ENCODE measurements around the gene SLC7A4. TPM values are rescaled to one million over a fixed set of nuclear protein-coding genes. Genes with fewer than 3 reads are reported as not detected.

Gene SLC7A4
- total RNA-seq, 1 donor from 2014 or later: 1.5 TPM

DNA sequence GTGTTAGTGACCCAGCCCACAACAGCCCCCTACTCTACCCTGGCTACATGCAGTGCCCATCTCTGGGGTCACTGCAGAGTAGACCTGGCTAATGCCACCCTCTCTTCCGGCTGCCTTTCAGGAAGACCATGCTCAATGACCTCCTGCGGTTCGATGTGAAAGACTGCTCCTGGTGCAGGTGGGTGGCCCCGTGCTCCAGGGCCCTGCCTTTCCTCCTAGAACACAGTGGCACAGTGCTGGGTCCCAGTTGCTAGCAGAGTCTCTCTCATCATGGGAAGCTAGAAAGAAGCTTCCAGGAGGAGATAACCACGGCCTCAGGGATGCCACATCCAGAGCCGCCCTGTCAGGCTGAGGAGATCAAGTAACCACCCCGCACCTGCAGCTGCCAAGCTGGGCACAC is 46.6 kb downstream of the SLC7A4 start:
- DNase-seq (no peak), ATAC-seq (no peak)
- Histone ChIP-seq H3K9me3 (no peaks in the 10 kb centered on the region), H3K27ac (no peak overlapping the region), H3K36me3 (peaks cover 16% of the 10 kb centered on the region), H3K4me1 (peaks cover 14% of the 10 kb centered on the region), H3K4me3 (no peak overlapping the region), H3K27me3 (no peaks in the 10 kb centered on the region)
- TF ChIP-seq, protein P1, sequence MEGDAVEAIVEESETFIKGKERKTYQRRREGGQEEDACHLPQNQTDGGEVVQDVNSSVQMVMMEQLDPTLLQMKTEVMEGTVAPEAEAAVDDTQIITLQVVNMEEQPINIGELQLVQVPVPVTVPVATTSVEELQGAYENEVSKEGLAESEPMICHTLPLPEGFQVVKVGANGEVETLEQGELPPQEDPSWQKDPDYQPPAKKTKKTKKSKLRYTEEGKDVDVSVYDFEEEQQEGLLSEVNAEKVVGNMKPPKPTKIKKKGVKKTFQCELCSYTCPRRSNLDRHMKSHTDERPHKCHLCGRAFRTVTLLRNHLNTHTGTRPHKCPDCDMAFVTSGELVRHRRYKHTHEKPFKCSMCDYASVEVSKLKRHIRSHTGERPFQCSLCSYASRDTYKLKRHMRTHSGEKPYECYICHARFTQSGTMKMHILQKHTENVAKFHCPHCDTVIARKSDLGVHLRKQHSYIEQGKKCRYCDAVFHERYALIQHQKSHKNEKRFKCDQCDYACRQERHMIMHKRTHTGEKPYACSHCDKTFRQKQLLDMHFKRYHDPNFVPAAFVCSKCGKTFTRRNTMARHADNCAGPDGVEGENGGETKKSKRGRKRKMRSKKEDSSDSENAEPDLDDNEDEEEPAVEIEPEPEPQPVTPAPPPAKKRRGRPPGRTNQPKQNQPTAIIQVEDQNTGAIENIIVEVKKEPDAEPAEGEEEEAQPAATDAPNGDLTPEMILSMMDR (IDR thresholded peaks at IDR 0.05): no peak
- intact Hi-C loops (cut with DNase I): no loop called here

DNA sequence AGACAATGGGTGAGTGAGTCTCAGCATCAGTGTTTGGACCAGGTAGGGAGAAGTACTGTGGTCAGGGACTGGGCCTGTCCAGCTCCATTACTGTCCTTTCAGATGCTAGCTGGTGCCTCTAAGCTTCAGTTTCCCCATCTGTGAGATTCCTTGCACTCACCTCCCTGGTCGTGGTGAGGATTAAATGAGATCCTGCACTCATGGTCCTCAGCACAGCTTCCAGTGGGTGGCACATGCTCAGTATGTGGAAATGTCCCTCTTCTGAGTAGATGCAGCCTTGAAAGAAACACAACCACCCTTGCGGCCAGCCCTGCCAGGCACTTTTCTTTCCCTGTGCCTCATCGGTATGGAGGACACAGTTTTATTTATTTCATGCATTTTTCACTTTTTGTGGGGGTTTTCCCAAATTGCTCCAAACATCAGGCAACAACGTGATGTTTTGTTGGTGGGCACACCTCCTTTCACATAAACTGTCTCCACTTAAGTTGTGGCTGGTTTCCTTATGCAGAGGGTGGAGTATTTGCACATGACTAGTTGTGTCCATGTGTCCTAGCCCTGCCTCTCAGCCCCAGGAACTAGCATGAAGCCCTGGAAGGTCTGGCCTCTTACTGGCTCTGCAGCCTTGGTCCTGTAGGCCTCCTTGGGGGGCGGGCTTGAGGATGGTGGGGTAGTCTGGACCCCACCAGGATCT is 49.1 kb downstream of the SLC7A4 start:
- TF ChIP-seq, protein P1 (IDR thresholded peaks at IDR 0.05): no peak
- intact Hi-C loops (cut with DNase I): no loop called here

DNA sequence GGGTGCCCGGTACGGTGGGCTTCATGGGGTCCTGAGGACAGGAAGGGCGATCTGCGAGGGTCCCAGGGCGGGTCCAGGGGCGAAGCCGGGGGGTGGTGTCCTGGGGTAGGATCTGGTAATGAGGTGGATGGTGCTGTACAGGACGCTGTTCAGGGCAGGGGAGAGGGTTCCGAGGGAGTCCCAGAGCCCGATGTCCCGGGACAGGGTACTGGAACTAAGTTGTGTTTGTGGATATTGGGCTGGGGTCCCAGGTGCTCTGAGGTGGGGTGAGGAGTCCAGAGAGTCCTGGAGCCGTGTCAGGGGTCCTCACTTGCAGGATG is 49.8 kb downstream of the SLC7A4 start:
- peak; percentile 1 for ATAC-seq
- H3K27me3 ChIP-seq: no peaks in the 10 kb centered on the region
- no peaks in the 10 kb centered on the region for H3K9me3 ChIP-seq
- H3K4me1 ChIP-seq: peaks cover 22% of the 10 kb centered on the region
- TF ChIP-seq, protein P1 (IDR thresholded peaks at IDR 0.05): no peak
- intact Hi-C loops (cut with DNase I): no loop called here
- no peak for DNase-seq
- H3K36me3 ChIP-seq: peaks cover 7% of the 10 kb centered on the region
- H3K27ac ChIP-seq: peak overlapping the region; percentile 91
- peak overlapping the region; percentile 86 for H3K4me3 ChIP-seq

More for the DNA sequence above, 49.1 kb downstream of the SLC7A4 start:
- DNase-seq: no peak
- no peaks in the 10 kb centered on the region for H3K27me3 ChIP-seq
- no peaks in the 10 kb centered on the region for H3K9me3 ChIP-seq
- ATAC-seq: no peak
- H3K4me1 ChIP-seq: peaks cover 22% of the 10 kb centered on the region
- peak overlapping the region; percentile 86 for H3K4me3 ChIP-seq
- H3K36me3 ChIP-seq: peaks cover 14% of the 10 kb centered on the region
- peak overlapping the region; percentile 91 for H3K27ac ChIP-seq

DNA sequence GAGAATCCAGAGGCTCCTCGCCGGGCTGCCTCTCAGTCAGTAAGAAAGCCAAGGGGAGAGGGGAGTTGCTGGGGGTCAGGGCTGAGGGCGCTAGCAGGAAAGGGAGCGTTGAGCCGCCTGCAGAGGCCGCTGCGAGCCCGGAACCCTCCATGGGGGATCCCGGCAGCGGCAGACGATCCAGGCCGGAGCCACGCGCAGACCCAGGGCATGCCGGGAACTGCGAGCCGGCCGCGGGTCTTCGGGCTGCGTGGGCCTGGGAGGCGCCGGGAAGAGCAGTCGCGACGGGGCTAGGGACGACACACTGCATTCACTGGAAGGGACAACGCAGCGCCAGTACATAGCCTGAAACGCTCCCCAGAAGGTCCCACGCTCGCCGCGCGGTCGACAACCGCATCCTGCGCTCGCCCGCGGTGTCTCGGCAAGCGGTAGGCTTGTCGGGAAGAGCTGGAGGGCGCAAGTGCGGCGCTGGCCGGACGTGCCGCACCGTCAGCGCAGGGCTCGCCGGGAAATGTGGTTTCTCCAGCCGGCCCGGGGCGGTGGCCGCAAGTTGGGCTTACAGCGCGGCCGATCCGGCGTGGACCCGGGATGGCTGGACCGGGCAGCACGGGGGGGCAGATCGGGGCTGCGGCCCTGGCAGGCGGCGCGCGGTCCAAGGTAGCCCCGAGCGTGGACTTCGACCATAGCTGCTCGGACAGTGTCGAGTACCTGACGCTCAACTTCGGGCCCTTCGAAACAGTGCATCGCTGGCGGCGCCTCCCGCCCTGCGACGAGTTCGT is 50.4 kb downstream of the SLC7A4 start, which contains the start of gene LZTR1:
TSS of gene LZTR1 (plus strand) at position 511 of the 776 bp plus-strand sequence. CDS start at position 586, 75 bp downstream.
- H3K27me3 ChIP-seq: no peaks in the 10 kb centered on the region
- H3K4me3 ChIP-seq: peak within 1 kb of the TSS; percentile 86
- H3K4me1 ChIP-seq: peaks cover 22% of the 10 kb centered on the region
- TF ChIP-seq, protein P1 (IDR thresholded peaks at IDR 0.05): peak; percentile 59
- peak; percentile 93 for DNase-seq
- intact Hi-C loops (cut with DNase I): no loop called here
- peak within 1 kb of the TSS; percentile 91 for H3K27ac ChIP-seq
- H3K9me3 ChIP-seq: no peaks in the 10 kb centered on the region
- H3K36me3 ChIP-seq: peaks cover 6% of the 10 kb centered on the region
- ATAC-seq: peak; percentile 92

DNA sequence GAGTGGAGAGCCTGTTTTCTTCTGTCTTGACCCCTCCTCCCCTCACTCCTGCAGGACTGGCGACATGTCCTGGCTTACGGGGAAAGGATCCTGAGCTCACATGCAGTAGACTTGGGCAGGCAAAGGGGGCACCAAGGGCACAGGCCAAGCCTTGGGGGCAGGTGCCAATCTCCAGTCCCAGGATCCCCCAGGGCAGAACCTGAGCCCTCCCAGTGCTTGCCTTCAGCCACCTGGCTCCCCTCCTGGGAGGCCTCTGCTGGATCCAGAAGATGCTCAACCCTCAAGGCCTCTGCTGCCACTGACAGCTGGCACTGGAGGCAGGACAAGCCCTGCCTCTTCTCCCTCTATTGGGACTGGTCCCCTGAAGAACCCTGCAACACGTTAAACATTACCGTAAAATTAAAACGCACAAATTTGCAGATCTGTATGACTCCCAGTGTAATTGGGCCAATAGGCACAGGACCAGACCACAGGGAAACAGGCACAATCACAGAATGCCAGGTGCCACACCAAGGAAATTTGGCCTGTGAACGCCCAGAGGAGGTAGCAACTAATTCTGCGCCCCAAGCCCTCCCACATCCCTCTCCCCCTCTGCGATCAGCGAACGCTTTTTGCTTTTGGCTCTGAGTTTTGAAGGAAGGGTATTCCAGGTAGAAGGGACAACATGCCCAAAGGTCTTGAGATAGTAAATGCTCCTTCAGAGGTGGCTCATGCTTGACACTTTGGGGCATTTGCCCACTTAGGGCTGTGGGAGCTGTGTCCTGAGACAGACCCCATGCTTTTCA is 51.2 kb downstream of the SLC7A4 start:
- intact Hi-C loops (cut with DNase I): no loop called here
- H3K27ac ChIP-seq: peak overlapping the region; percentile 91
- DNase-seq: no peak
- peaks cover 22% of the 10 kb centered on the region for H3K4me1 ChIP-seq
- ATAC-seq: no peak
- peaks cover 6% of the 10 kb centered on the region for H3K36me3 ChIP-seq
- TF ChIP-seq, protein P1 (IDR thresholded peaks at IDR 0.05): no peak
- no peaks in the 10 kb centered on the region for H3K27me3 ChIP-seq
- no peaks in the 10 kb centered on the region for H3K9me3 ChIP-seq
- H3K4me3 ChIP-seq: peak overlapping the region; percentile 86
